Measurements from ENCODE around the gene COL5A1. TPM values are rescaled to one million over a fixed set of nuclear protein-coding genes. Genes with fewer than 3 reads are reported as not detected.

The COL5A1 gene
- total RNA-seq, 4 donors from 2014 or later: 4.9 to 97.4 (median 11.9) TPM

GRCh38 chr9:134605351-134605965 lies 36.1 kb upstream of the COL5A1 start:
- DNase-seq: peak in 2 of 3 donors; percentile 15 to 28
- no peak for TF ChIP-seq CTCF (IDR thresholded peaks at IDR 0.05)
- TF ChIP-seq POLR2A (IDR thresholded peaks at IDR 0.05): no peak
- no peaks in the 10 kb centered on the region for H3K27me3 ChIP-seq
- H3K36me3 ChIP-seq: no peaks in the 10 kb centered on the region
- H3K4me3 ChIP-seq: no peak overlapping the region
- H3K4me1 ChIP-seq: no peaks in the 10 kb centered on the region
- H3K27ac ChIP-seq: no peak overlapping the region
- no peaks in the 10 kb centered on the region for H3K9me3 ChIP-seq

GRCh38 chr9:134605966-134606357 lies 35.6 kb upstream of the COL5A1 start:
- no peaks in the 10 kb centered on the region for H3K27me3 ChIP-seq
- DNase-seq: peak in 1 of 3 donors; percentile 8
- TF ChIP-seq CTCF (IDR thresholded peaks at IDR 0.05): no peak
- TF ChIP-seq POLR2A (IDR thresholded peaks at IDR 0.05): no peak
- no peak overlapping the region for H3K4me3 ChIP-seq
- no peaks in the 10 kb centered on the region for H3K36me3 ChIP-seq
- no peak overlapping the region for H3K27ac ChIP-seq
- H3K4me1 ChIP-seq: no peaks in the 10 kb centered on the region
- H3K9me3 ChIP-seq: no peaks in the 10 kb centered on the region

DNA sequence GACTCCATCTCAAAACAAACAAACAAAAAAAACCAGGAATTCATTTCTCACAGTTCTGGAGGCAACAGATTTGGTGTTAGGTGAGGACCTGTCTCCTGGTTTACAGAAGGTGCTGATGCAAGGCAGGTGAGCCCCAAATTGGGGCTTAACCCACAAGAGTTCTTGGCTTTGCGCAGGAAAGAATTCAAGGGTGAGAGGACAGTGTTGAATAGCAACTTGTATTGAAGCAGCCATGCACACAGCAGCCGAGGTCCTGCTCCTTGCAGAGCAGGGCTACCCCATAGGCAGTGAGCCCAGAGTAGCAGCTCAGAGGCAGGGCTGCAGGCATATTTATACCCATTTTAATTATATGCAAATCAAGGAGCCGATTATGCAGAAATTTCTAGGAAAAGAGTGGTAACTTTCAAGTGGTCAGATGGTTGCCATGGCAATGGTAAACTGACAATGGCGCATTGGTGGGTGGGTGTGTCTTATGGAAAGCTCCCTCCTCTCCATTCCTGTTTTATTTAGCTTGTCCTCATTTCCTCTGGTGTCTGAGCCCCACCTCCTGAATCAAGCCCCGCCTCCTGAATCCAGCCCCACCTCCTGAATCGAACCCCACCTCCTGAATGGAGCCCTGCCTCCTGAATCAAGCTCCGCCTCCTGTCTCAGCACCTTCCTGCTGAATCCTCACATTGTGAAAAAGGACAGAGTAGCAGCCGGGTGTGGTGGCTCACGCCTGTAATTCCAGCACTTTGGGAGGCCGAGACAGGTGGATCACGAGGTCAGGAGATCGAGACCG lies 34.5 kb upstream of the COL5A1 start:
- H3K27me3 ChIP-seq: no peaks in the 10 kb centered on the region
- H3K27ac ChIP-seq: no peak overlapping the region
- no peaks in the 10 kb centered on the region for H3K36me3 ChIP-seq
- peak in 2 of 3 donors; percentile 12 to 15 for DNase-seq
- H3K9me3 ChIP-seq: no peaks in the 10 kb centered on the region
- H3K4me1 ChIP-seq: no peaks in the 10 kb centered on the region
- TF ChIP-seq POLR2A (IDR thresholded peaks at IDR 0.05): no peak
- no peak for TF ChIP-seq CTCF (IDR thresholded peaks at IDR 0.05)
- H3K4me3 ChIP-seq: no peak overlapping the region

DNA sequence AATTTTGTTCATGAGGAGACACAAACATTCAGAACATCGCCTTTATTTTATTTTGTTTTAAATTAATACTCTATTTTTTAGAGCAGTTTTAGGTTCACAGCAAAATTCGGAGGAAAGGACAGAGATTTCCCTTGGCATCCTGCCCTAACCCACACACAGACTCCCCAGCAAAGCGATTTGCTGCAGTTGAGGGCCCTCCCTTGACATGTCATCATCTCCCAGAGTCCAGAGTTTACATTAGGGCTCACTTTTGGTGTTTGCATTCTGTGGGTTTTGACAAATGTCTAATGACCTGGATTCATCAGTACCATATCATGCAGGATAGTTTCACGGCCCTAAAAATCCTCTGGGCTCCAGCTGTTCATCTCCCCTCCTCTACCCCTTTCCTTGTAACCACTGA lies 33.6 kb upstream of the COL5A1 start:
- Histone ChIP-seq H3K36me3 (no peaks in the 10 kb centered on the region), H3K4me1 (no peaks in the 10 kb centered on the region), H3K4me3 (no peak overlapping the region), H3K9me3 (peaks cover 0 to 4% (median 0%) of the 10 kb centered on the region in 4 donors), H3K27me3 (no peaks in the 10 kb centered on the region), H3K27ac (no peak overlapping the region)
- TF ChIP-seq POLR2A (IDR thresholded peaks at IDR 0.05) (no peak), CTCF (IDR thresholded peaks at IDR 0.05) (no peak)
- no peak for DNase-seq

GRCh38 chr9:134611046-134611445 lies 30.6 kb upstream of the COL5A1 start:
- H3K27ac ChIP-seq: no peak overlapping the region
- H3K4me1 ChIP-seq: no peaks in the 10 kb centered on the region
- no peak for DNase-seq
- TF ChIP-seq POLR2A (IDR thresholded peaks at IDR 0.05): no peak
- no peak for TF ChIP-seq CTCF (IDR thresholded peaks at IDR 0.05)
- no peak overlapping the region for H3K4me3 ChIP-seq
- H3K36me3 ChIP-seq: no peaks in the 10 kb centered on the region
- H3K9me3 ChIP-seq: peaks cover 0 to 4% (median 0%) of the 10 kb centered on the region in 4 donors
- H3K27me3 ChIP-seq: no peaks in the 10 kb centered on the region

Measured in Peyer's patch (tissue), 4 donors.